Measurements from ENCODE around the gene TMED10. TPM values are rescaled to one million over a fixed set of nuclear protein-coding genes. Genes with fewer than 3 reads are reported as not detected.
"Not testable (repeated sequence)": the region's sequence is repeated elsewhere in the genome, so short reads cannot be mapped to it uniquely, and the experiment has no call there.

Gene TMED10
- total and polyA plus RNA-seq, 8 donors: 26.6 to 292 (median 97.4) TPM

DNA sequence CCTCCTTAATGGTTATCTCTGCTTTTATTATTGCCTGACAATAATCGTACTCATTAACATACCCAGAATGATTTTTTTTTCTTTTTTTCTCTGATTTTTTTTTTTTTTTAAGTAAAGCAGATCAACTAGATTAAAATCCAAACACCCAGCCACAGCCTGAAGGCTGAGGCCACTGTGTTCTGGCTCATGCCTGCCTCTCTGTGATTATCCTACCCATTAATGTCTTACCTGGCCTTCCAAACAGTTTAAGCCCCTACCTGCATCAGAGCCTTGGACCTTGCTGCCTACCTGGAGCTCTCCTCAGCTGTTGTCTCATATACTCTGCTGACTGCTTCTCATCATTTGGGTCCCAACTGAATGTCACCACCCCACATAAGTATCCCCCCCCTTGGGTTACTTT is 6.8 kb upstream of the TMED10 start:
- peaks cover 0 to 5% (median 0%) of the 10 kb centered on the region in 4 donors for H3K4me1 ChIP-seq
- H3K27me3 ChIP-seq: no peaks in the 10 kb centered on the region
- no peak for DNase-seq
- peak overlapping the region in 1 of 5 donors; percentile 38 for H3K27ac ChIP-seq
- WGBS, 5 donors: 22 to 58% (median 43%) methylated on average over 1 of the region's 1 CpG
- H3K9me3 ChIP-seq: no peaks in the 10 kb centered on the region
- H3K36me3 ChIP-seq: no peaks in the 10 kb centered on the region
- TF ChIP-seq, protein P1, sequence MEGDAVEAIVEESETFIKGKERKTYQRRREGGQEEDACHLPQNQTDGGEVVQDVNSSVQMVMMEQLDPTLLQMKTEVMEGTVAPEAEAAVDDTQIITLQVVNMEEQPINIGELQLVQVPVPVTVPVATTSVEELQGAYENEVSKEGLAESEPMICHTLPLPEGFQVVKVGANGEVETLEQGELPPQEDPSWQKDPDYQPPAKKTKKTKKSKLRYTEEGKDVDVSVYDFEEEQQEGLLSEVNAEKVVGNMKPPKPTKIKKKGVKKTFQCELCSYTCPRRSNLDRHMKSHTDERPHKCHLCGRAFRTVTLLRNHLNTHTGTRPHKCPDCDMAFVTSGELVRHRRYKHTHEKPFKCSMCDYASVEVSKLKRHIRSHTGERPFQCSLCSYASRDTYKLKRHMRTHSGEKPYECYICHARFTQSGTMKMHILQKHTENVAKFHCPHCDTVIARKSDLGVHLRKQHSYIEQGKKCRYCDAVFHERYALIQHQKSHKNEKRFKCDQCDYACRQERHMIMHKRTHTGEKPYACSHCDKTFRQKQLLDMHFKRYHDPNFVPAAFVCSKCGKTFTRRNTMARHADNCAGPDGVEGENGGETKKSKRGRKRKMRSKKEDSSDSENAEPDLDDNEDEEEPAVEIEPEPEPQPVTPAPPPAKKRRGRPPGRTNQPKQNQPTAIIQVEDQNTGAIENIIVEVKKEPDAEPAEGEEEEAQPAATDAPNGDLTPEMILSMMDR (IDR thresholded peaks at IDR 0.05): no peak
- no peak for TF ChIP-seq POLR2AphosphoS5 (IDR thresholded peaks at IDR 0.05)
- no peak for TF ChIP-seq POLR2A (IDR thresholded peaks at IDR 0.05)
- no peak for TF ChIP-seq EP300 (IDR thresholded peaks at IDR 0.05)
- H3K4me3 ChIP-seq: no peak overlapping the region
- intact Hi-C loops (cut with DNase I; ENCODE audit: low total_unique reads): no loop called here

DNA sequence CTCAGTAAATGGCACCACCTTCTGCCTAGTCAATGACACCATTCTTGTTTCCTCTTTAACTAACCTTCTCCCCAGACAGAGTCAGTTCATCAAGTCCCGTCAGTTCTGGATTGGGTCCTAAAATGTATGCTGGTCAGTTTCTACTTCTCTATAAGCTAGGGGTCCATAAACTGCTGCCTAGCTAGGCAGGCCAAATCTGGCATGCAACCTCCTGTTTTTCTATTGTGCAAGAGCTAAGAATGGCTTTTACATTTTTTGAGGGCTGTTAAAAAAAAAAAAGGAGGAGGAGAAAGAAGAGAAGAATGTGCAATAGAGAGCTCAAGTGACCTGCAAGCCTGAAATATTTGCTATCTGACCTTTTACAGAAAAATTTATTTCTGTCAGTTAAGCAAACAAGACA is 6.4 kb upstream of the TMED10 start:
- no peak overlapping the region for H3K4me3 ChIP-seq
- H3K27me3 ChIP-seq: no peaks in the 10 kb centered on the region
- no peak for DNase-seq
- H3K36me3 ChIP-seq: no peaks in the 10 kb centered on the region
- peak overlapping the region in 2 of 5 donors; percentile 22 to 38 for H3K27ac ChIP-seq
- WGBS, 5 donors: 50 to 90% (median 66%) methylated on average over 1 of the region's 1 CpG
- peaks cover 0 to 5% (median 0%) of the 10 kb centered on the region in 4 donors for H3K4me1 ChIP-seq
- no peaks in the 10 kb centered on the region for H3K9me3 ChIP-seq
- TF ChIP-seq POLR2A (IDR thresholded peaks at IDR 0.05) (no peak), POLR2AphosphoS5 (IDR thresholded peaks at IDR 0.05) (no peak), EP300 (IDR thresholded peaks at IDR 0.05) (no peak)
- TF ChIP-seq, protein P1 (IDR thresholded peaks at IDR 0.05): no peak
- intact Hi-C loops (cut with DNase I; ENCODE audit: low total_unique reads): no loop called here

DNA sequence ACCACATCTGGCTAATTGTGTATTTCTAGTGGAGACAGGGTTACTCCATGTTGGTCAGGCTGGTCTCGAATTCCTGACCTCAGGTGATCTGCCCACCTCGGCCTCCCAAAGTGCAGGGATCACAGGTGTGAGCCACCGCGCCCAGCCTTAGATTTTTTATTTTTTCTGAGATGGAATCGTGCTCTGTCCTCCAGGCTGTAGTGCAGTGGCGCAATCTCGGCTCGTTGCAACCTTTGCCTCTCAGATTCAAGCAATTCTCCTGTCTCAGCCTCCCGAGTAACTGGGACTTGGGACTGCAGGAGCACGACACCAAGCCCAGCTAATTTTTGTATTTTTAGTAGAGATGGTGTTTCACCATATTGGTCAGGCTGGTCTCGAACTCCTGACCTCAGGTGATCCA is 5.8 kb upstream of the TMED10 start:
- DNase-seq; H3K4me1 ChIP-seq; H3K4me3 ChIP-seq; H3K36me3 ChIP-seq; intact Hi-C loops (cut with DNase I; ENCODE audit: low total_unique reads); H3K27me3 ChIP-seq; H3K9me3 ChIP-seq: not testable (repeated sequence)
- peak overlapping the region in 2 of 5 donors; percentile 22 to 38 for H3K27ac ChIP-seq
- WGBS, 5 donors: 76 to 96% (median 92%) methylated on average over 11 of the region's 11 CpGs

DNA sequence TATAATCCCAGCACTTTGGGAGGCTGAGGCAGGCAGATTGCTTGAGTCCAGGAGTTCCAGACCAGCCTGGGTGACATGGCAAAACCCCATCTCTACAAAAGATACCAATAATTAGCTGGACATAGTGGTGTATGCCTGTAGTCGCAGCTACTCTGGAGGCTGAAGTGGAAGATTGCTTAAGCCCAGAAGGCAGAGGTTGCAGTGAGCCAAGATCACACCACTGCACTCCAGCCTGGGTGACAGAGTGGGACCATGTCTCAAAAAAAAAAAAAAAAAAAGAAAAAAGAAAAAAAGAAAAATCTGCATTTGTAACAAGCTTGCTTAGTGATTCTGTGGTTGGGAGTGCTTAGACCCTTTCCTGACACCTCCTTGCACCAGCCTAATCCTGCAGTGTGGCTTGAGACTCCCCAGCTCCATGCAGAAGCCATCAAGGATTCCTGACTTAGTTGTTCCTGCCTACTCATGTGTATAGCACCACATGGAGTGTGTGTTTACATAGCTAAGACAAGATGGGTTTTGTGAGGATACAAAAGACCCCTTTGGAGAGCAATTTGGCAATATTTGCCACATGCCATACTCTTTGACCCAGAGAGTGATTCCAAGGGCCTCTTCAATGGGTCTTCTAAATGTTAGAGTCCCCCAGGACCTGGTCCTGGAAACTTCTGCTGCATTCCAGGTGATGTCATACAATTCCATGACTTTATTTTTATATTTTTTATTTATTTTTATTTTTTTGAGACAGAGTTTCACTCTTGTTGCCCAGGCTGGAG is 5.1 kb upstream of the TMED10 start:
- Histone ChIP-seq H3K27me3 (no peaks in the 10 kb centered on the region), H3K27ac (no peak overlapping the region), H3K9me3 (no peaks in the 10 kb centered on the region), H3K4me1 (peaks cover 0 to 6% (median 3%) of the 10 kb centered on the region in 4 donors), H3K4me3 (no peak overlapping the region), H3K36me3 (no peaks in the 10 kb centered on the region)
- intact Hi-C loops (cut with DNase I; ENCODE audit: low total_unique reads): no loop called here
- DNase-seq: no peak
- TF ChIP-seq POLR2A (IDR thresholded peaks at IDR 0.05) (no peak), POLR2AphosphoS5 (IDR thresholded peaks at IDR 0.05) (no peak), EP300 (IDR thresholded peaks at IDR 0.05) (no peak)
- TF ChIP-seq, protein P1 (IDR thresholded peaks at IDR 0.05): no peak
- 82 to 100% (median 94%) methylated on average over 1 of the region's 1 CpG for WGBS, 5 donors

DNA sequence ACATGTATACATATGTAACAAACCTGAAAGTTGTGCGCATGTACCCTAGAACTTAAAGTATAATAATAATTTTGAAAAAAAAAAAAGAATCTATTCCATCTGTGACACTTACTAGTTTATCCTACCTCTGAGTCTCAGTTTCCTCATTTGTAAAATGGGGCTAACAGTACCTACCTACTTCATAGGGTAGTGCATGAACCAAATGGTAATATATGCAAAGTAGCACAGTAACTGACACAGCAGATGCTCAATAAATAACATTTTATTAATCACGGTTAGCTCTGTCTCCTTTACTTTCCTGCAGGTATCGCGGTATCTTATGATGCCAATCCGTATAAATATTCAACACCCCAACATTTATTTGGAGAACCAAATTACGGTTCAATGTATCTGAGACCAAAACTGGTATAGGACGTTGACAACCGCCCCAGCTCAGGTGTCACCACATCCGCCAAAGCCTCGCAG is 703 bp downstream of the TMED10 start:
- Histone ChIP-seq H3K4me1 (peaks cover 16 to 56% (median 37%) of the 10 kb centered on the region in 4 donors), H3K27ac (peak overlapping the region; percentile 89 to 100 (median 99)), H3K27me3 (no peaks in the 10 kb centered on the region), H3K4me3 (peak overlapping the region; percentile 88 to 98 (median 94)), H3K36me3 (no peaks in the 10 kb centered on the region), H3K9me3 (no peaks in the 10 kb centered on the region)
- intact Hi-C loops (cut with DNase I; ENCODE audit: low total_unique reads): no loop called here
- no peak for DNase-seq
- 3 to 6% (median 3%) methylated on average over 10 of the region's 10 CpGs for WGBS, 5 donors
- TF ChIP-seq POLR2A (IDR thresholded peaks at IDR 0.05): no peak
- TF ChIP-seq EP300 (IDR thresholded peaks at IDR 0.05): no peak
- TF ChIP-seq, protein P1 (IDR thresholded peaks at IDR 0.05): no peak
- TF ChIP-seq POLR2AphosphoS5 (IDR thresholded peaks at IDR 0.05): no peak
